SK-N-SH (cell line): ENCODE data around the gene SOX13.

Experiments
- EP300 ChIP-seq, 2 experiments: IDR thresholded peaks; 2 replicates each; pipeline versions ENCODE4 v1.4.0 to v1.6.1; 2012; ENCODE audit warnings: borderline replicate concordance in 1 of 2, low read depth in 1 of 2, low read length in 1 of 2
- GABPA ChIP-seq: IDR thresholded peaks from 2 replicates; pipeline ENCODE4 v1.4.0; 2012; ENCODE audit warnings: low read depth, mild to moderate bottlenecking
- GATA2 ChIP-seq: sonication (generic); formaldehyde crosslinking; IDR thresholded peaks from 2 replicates; pipeline ENCODE4 v1.5.0; 2020; ENCODE audit warnings: mild to moderate bottlenecking, missing genetic modification reagents
- RAD21 ChIP-seq: IDR thresholded peaks from 2 replicates; pipeline ENCODE4 v1.6.1; 2012; ENCODE audit warnings: mild to moderate bottlenecking, low read length
- SMC3 ChIP-seq: IDR thresholded peaks from 2 replicates; pipeline ENCODE4 v1.6.1; 2012; ENCODE audit warnings: low read depth, low read length, improper control_type of control experiment
- TEAD4 ChIP-seq: IDR thresholded peaks from 2 replicates; pipeline ENCODE4 v1.4.0; 2012; ENCODE audit warnings: mild to moderate bottlenecking, borderline replicate concordance; ENCODE audit not compliant: insufficient read depth
- TF ChIP-seq, protein P1 (sequence below): fragments of 200-600 bp; sonication (generic); IDR thresholded peaks from 2 replicates; pipeline ENCODE4 v1.6.1; 2017; ENCODE audit warnings: antibody characterized with exemption, mild to moderate bottlenecking, moderate library complexity
- TF ChIP-seq, protein P2 (sequence below): IDR thresholded peaks from 2 replicates; pipeline ENCODE4 v1.6.1; 2012; ENCODE audit warnings: mild to moderate bottlenecking, low read depth, low read length, moderate library complexity

DNA sequence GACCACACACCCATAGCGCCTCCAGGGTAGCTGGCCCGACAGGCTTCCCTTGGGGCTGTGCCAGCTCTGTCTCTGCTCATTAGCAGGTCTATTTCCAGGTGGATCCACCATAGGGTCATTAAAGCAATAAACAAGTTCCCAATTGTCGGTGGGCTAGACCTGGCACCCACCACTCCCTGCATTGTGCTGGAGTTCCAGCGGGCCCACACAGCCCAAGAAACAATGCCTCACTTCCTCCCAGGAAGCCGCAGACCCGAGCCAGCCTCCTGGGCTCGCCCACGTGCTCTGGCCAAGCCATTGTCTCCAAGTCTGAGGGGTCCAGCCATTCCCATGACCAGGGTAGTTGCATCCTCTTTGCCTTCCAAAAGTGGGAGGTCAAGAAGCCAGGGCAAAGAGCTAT lies 27.5 kb upstream of the SOX13 start:
- no peak for TF ChIP-seq EP300 (IDR thresholded peaks at IDR 0.05; ENCODE audit: borderline replicate concordance in 1 of 2, low read depth in 1 of 2, low read length in 1 of 2)
- TF ChIP-seq, protein P1, sequence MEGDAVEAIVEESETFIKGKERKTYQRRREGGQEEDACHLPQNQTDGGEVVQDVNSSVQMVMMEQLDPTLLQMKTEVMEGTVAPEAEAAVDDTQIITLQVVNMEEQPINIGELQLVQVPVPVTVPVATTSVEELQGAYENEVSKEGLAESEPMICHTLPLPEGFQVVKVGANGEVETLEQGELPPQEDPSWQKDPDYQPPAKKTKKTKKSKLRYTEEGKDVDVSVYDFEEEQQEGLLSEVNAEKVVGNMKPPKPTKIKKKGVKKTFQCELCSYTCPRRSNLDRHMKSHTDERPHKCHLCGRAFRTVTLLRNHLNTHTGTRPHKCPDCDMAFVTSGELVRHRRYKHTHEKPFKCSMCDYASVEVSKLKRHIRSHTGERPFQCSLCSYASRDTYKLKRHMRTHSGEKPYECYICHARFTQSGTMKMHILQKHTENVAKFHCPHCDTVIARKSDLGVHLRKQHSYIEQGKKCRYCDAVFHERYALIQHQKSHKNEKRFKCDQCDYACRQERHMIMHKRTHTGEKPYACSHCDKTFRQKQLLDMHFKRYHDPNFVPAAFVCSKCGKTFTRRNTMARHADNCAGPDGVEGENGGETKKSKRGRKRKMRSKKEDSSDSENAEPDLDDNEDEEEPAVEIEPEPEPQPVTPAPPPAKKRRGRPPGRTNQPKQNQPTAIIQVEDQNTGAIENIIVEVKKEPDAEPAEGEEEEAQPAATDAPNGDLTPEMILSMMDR, result no peak
- TF ChIP-seq GATA2 (CRISPR knock-in tag), result no peak
- TF ChIP-seq SMC3, result no peak
- TF ChIP-seq, protein P2, sequence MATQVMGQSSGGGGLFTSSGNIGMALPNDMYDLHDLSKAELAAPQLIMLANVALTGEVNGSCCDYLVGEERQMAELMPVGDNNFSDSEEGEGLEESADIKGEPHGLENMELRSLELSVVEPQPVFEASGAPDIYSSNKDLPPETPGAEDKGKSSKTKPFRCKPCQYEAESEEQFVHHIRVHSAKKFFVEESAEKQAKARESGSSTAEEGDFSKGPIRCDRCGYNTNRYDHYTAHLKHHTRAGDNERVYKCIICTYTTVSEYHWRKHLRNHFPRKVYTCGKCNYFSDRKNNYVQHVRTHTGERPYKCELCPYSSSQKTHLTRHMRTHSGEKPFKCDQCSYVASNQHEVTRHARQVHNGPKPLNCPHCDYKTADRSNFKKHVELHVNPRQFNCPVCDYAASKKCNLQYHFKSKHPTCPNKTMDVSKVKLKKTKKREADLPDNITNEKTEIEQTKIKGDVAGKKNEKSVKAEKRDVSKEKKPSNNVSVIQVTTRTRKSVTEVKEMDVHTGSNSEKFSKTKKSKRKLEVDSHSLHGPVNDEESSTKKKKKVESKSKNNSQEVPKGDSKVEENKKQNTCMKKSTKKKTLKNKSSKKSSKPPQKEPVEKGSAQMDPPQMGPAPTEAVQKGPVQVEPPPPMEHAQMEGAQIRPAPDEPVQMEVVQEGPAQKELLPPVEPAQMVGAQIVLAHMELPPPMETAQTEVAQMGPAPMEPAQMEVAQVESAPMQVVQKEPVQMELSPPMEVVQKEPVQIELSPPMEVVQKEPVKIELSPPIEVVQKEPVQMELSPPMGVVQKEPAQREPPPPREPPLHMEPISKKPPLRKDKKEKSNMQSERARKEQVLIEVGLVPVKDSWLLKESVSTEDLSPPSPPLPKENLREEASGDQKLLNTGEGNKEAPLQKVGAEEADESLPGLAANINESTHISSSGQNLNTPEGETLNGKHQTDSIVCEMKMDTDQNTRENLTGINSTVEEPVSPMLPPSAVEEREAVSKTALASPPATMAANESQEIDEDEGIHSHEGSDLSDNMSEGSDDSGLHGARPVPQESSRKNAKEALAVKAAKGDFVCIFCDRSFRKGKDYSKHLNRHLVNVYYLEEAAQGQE, result no peak
- no peak for TF ChIP-seq RAD21
- TF ChIP-seq GABPA, result no peak
- no peak for TF ChIP-seq TEAD4
